ENCODE results near the gene GNPNAT1. TPM values are rescaled to one million over a fixed set of nuclear protein-coding genes. Genes with fewer than 3 reads are reported as not detected.

GNPNAT1 gene
- total and polyA plus RNA-seq, 2 donors from 2014 or later: 13.8 to 22.2 TPM

DNA sequence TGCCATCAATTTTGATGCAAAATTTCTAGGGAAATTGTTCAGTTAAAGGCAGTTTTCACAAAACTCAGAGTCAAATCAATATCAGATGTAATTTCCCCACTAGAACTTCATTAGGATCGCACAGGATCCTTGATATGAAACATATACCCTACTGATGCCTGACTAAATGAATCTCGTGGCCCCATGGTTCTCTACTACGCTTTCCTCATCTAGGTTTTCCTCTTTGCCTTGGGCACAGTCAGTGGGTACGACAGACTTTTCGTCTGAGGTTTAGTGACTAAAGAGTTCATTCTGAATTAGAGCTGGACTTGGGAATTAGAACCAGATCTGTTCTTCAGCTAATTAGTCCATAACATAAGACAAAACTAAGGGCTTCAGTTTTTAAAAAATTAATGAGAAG, 42.5 kb upstream of the GNPNAT1 start:
- TF ChIP-seq CTCF (IDR thresholded peaks at IDR 0.05; ENCODE audit: borderline replicate concordance, extremely low read depth, insufficient read depth): no peak
- Histone ChIP-seq H3K4me3 (ENCODE audit: low read length in 3 of 3) (no peak overlapping the region), H3K4me1 (ENCODE audit: control insufficient read depth in 2 of 3, insufficient read depth in 2 of 3, low read depth in 1 of 3, low read length in 3 of 3) (peaks cover 0 to 4% (median 0%) of the 10 kb centered on the region in 3 donors), H3K27ac (ENCODE audit: low read depth in 2 of 2, low read length in 2 of 2) (no peak overlapping the region), H3K36me3 (ENCODE audit: control insufficient read depth in 2 of 3, insufficient read depth in 3 of 3, low read length in 3 of 3) (no peaks in the 10 kb centered on the region), H3K27me3 (ENCODE audit: control insufficient read depth, insufficient read depth, low read length) (no peaks in the 10 kb centered on the region), H3K9ac (ENCODE audit: low read length in 3 of 3) (no peak overlapping the region), H3K9me3 (ENCODE audit: control insufficient read depth in 2 of 3, insufficient read depth in 1 of 3, low read length in 3 of 3) (no peaks in the 10 kb centered on the region)
- DNase-seq (no peak), FAIRE-seq (no peak)
- intact Hi-C loops (cut with DNase I): no loop called here

- no peak for FAIRE-seq
- no peaks in the 10 kb centered on the region for H3K27me3 ChIP-seq (ENCODE audit: control insufficient read depth, insufficient read depth, low read length)
- H3K27ac ChIP-seq (ENCODE audit: low read depth in 2 of 2, low read length in 2 of 2): no peak overlapping the region
- H3K9ac ChIP-seq (ENCODE audit: low read length in 3 of 3): no peak overlapping the region
- peaks cover 0 to 2% (median 0%) of the 10 kb centered on the region in 3 donors for H3K4me1 ChIP-seq (ENCODE audit: control insufficient read depth in 2 of 3, insufficient read depth in 2 of 3, low read depth in 1 of 3, low read length in 3 of 3)
- no peak overlapping the region for H3K4me3 ChIP-seq (ENCODE audit: low read length in 3 of 3)
- intact Hi-C loops (cut with DNase I): loop anchor here (10.0 kb wide), 1 partner anchor 225 kb away; no protein-coding TSS in a partner anchor
- H3K9me3 ChIP-seq (ENCODE audit: control insufficient read depth in 2 of 3, insufficient read depth in 1 of 3, low read length in 3 of 3): no peaks in the 10 kb centered on the region
- no peaks in the 10 kb centered on the region for H3K36me3 ChIP-seq (ENCODE audit: control insufficient read depth in 2 of 3, insufficient read depth in 3 of 3, low read length in 3 of 3)
- no peak for DNase-seq
- no peak for TF ChIP-seq CTCF (IDR thresholded peaks at IDR 0.05; ENCODE audit: borderline replicate concordance, extremely low read depth, insufficient read depth)
These were observed 38.2 kb upstream of the GNPNAT1 start for GRCh38 chr14:52829527-52830185.

- intact Hi-C loops (cut with DNase I): loop anchor here (10.0 kb wide), 1 partner anchor 227 kb away; no protein-coding TSS in a partner anchor
- DNase-seq (no peak), FAIRE-seq (no peak)
- no peak for TF ChIP-seq CTCF (IDR thresholded peaks at IDR 0.05; ENCODE audit: borderline replicate concordance, extremely low read depth, insufficient read depth)
- Histone ChIP-seq H3K9ac (ENCODE audit: low read length in 3 of 3) (no peak overlapping the region), H3K27me3 (ENCODE audit: control insufficient read depth, insufficient read depth, low read length) (no peaks in the 10 kb centered on the region), H3K4me1 (ENCODE audit: control insufficient read depth in 2 of 3, insufficient read depth in 2 of 3, low read depth in 1 of 3, low read length in 3 of 3) (peaks cover 0 to 5% (median 0%) of the 10 kb centered on the region in 3 donors), H3K27ac (ENCODE audit: low read depth in 2 of 2, low read length in 2 of 2) (no peak overlapping the region), H3K4me3 (ENCODE audit: low read length in 3 of 3) (no peak overlapping the region), H3K9me3 (ENCODE audit: control insufficient read depth in 2 of 3, insufficient read depth in 1 of 3, low read length in 3 of 3) (no peaks in the 10 kb centered on the region), H3K36me3 (ENCODE audit: control insufficient read depth in 2 of 3, insufficient read depth in 3 of 3, low read length in 3 of 3) (no peaks in the 10 kb centered on the region)
These were observed 36.0 kb upstream of the GNPNAT1 start for GRCh38 chr14:52827426-52827825.

Data from kidney (tissue), 14 donors.